LoVo (cell line): Measurements from ENCODE around the gene ATP11A.

Experiments
- DNase-seq: peaks from one replicate; pipeline ENCODE4 v3.0.0-alpha.2; 2016; ENCODE audit warnings: low spot score

The ATP11A gene

DNA sequence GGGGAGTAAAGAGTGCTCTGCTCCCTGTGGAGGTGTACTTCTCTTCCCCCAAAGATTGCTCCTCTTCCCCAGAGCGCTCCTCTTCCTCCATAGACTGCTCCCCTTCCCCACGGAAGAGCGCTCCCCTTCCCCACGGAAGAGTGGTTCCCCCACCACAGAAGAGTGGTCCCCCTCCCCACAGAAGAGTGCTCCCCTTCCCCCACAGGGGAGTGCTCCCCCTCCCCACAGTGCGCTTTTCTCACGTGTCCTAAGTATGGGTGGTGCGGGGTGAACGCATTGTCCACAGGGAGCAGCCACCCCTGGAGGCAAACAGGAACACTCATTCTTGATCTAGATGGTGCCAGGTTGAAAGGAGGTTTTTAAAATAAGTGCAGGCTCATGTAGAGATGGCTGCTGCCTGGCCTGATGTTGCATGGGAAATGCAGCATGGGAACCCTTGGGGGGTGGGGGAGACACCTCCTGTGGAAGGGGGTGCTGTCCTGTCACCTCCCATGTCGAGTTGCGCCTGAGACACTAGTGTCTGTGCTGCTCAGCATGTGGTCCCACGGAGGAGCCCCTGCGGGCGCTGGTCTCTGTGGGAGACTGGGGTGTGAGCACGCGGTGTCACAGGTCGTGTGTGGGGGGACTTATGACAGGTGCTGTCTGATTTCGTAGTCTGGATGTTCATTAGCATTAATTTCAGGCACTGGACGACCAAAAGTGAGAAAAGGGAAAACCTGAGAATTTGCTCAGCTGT is 52.2 kb downstream of the ATP11A start:
- DNase-seq, result no peak

GRCh38 chr13:112742583-112742982 is 52.7 kb downstream of the ATP11A start:
- DNase-seq, result no peak

DNA sequence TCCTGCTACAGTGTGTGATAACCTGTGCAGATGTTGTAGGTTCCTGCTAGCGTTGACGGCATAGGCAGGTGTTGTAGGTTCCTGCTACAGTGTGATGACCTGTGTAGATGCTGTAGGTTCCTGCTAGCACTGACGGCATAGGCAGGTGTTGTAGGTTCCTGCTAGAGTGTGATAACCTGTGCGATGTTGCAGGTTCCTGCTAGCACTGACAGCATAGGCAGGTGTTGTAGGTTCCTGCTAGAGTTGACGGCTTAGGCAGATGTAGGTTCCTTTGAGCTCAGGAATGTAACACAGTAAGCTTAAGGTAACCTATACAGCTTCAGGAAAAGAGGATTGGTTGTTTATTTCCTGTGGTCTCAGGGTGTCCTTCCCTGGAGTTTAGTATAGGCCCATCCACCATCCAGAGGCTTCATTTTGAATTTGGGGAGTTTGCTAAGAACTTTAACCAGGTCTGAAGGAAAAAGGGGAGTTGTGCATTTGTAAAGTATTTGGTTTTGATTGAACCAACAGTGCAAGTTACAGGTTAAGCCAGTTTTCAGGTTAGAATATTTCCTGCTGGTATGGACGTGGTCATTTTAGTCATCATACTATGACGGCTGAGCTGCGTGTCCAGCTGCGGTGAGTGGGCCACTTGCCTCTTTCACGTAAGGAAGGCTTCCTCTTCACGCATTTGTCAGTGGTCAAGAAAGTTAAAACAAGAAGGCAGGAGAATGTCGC is 53.8 kb downstream of the ATP11A start:
- DNase-seq, result no peak

GRCh38 chr13:112744168-112745021 is 54.6 kb downstream of the ATP11A start:
- DNase-seq, result no peak

GRCh38 chr13:112746044-112746443 is 56.2 kb downstream of the ATP11A start:
- DNase-seq, result no peak

- no peak for DNase-seq
Observed at GRCh38 chr13:112747256-112747655, 57.4 kb downstream of the ATP11A start.

GRCh38 chr13:112748947-112749735 is 59.3 kb downstream of the ATP11A start:
- no peak for DNase-seq

GRCh38 chr13:112750570-112750969 is 60.7 kb downstream of the ATP11A start:
- no peak for DNase-seq

- no peak for DNase-seq
Observed at GRCh38 chr13:112751617-112752016, 61.8 kb downstream of the ATP11A start.

DNA sequence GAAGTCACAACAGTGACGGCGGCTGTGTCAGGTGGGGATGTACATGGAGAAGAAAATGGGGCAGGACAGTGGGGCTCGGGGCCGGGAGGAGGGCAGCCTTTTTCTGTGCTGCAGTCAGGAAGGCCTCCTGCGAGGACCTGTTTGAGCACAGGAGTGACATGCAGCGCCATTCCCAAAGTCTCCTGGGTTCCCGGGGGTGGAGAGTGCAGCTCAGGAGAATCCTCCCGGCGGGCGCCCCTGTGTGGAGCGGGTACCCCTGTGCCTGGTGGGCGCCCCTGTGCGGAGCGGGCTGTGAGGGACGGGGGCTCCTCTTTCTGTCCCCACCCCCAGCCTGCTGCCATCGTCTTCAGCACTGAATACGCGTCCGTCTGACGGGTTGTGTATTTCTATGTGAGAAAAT is 62.4 kb downstream of the ATP11A start:
- no peak for DNase-seq

DNA sequence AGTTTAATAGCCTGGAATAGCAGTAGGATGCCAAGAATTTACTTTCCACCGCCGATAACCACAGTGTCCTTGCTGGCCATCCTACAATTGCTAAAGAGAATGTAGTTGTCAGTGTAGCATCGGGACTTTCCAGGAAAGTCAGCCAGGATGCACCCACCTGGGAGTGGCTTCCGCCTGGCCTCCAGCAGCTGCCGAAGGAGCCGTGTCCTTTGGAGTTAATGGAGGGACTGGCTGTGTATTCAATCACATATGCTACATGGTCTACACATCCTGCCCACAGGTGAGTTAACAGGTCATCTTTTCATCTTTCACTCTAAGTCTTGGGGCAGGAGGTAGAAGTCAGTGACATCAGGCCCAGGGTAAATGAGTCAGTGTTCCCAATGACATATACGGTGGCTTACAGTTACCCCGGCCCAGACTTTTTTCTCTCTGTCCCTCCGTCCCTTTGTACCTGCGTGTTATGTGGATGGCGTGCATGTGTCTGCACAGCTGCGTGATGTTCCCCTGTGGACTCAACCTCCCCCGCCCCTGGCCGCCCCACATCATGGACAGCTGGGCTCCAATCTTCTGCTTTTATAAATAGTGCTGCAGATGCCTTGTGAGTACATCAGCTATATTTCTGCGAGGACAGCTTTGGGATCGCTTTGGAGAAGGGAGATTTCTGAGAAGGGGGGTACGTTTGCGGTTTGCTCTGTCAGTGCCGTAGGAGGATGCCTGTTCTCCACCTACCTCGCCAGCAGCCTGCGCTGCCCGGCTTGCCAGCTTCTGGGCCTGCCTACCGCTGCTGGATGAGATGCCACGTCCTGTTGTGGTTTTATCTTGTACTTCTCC is 63.1 kb downstream of the ATP11A start:
- DNase-seq, result no peak

DNA sequence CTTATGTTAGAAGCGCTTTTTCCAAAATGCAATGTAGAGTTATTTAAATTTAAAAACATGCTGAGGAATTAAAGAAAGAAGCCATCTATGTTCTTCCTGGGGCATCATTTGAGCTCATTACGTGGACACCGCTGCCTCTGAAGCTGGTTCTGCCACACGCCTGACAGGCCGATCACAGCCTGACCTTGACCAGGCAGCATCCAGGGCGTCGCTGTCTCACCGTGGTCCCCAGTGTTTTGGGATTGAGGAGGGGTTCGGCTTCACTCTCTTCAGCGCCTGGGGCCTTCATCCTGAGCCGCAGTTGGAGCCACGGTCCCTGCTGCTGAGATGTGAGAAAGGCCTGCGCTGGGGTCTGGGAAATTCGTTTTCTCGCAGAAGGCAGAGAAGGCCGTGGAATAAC is 64.0 kb downstream of the ATP11A start:
- no peak for DNase-seq

- DNase-seq, result no peak
Observed at GRCh38 chr13:112754281-112755025, 64.6 kb downstream of the ATP11A start.

GRCh38 chr13:112755331-112755730 is 65.5 kb downstream of the ATP11A start:
- no peak for DNase-seq

- DNase-seq, result no peak
Observed at GRCh38 chr13:112756081-112756480, 66.2 kb downstream of the ATP11A start.

DNA sequence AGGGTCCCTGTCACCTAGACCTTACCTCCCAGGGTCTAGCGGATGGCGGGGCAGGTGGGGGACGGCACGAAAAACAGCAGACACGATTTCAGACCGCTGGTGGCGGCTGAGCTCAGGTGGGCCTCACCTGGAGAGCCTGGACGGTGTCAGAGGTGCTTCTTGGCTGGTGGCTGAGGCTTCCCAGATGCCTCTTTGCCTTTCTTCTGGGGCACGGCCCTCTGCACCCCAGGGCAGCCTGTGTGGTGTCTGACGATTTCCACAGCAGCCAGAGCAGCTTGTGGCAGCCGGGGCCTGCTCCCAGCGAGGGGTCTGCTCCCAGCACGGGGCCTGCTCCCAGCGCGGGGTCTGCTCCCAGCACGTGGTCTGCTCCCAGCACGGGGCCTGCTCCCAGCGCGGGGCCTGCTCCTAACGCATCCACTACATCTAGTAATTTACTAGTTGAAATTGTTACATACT is 66.7 kb downstream of the ATP11A start:
- no peak for DNase-seq

GRCh38 chr13:112756967-112757758 is 67.3 kb downstream of the ATP11A start:
- DNase-seq, result no peak

DNA sequence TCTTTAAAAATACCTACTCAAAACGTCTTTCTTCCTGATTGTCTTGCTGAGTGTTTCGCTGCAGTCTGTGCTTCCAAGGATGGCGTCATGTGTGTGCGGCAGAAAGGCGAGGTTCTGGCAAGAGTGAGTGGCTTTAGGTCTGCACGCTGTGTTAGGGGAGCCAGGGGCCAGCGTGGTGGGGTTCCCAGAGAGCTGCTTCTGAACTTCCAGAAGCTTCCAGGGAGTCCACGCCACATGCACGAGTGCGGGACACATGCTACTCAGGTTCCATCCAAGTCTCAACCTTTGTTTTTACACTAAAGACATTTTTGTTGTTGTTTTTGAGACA is 67.9 kb downstream of the ATP11A start:
- no peak for DNase-seq

- DNase-seq, result no peak
Observed at GRCh38 chr13:112759053-112759452, 69.2 kb downstream of the ATP11A start.

GRCh38 chr13:112759827-112760226 is 70.0 kb downstream of the ATP11A start:
- no peak for DNase-seq
